Measurements from ENCODE around the gene BCL2. TPM values are rescaled to one million over a fixed set of nuclear protein-coding genes. Genes with fewer than 3 reads are reported as not detected.
A peak's percentile ranks its signal among the peaks of the same experiment; 100 is the strongest.

The BCL2 gene
- total RNA-seq, 1 experiment from 2014 or later = 2.6 TPM

- no peak for TF ChIP-seq RELA (CRISPR knock-in tag; IDR thresholded peaks at IDR 0.05; ENCODE audit: borderline replicate concordance)
Observed at GRCh38 chr18:63348508-63349136, 29.1 kb upstream of the BCL2 start (continued).

GRCh38 chr18:63346480-63347183, 27.1 kb upstream of the BCL2 start:
- CTCF ChIA-PET = no interaction called here
- H3K27ac Mint-ChIP-seq = peak overlapping the region; percentile 71; the same call in 1 of the 2 replicates

DNA sequence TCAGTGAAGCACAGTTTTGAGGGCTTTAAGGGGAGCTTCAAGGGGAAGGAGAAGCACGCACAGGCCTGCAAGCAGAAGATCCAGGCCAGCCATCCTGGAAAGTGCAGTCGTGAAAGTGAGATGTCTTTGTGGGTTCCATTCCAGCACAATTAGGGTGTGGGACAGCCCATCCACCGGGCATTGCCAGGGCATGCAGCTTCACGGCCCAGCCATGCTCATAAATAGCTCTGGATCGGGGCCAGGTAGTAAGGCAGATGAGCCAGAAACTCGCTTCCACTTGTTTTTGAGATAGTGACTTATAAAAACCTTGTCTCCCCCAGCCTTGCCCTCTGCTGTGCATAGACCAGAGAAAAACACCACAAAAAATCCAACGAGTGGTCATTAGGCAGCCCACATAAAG, 26.5 kb upstream of the BCL2 start:
- Mint-ChIP-seq H3K9me3 (no peaks in the 10 kb centered on the region), H3K27me3 (ENCODE audit: low read depth) (no peaks in the 10 kb centered on the region), H3K27ac (no peak overlapping the region), H3K4me3 (no peak overlapping the region), H3K36me3 (peaks cover 62% of the 10 kb centered on the region), H3K4me1 (peaks cover 4% of the 10 kb centered on the region)
- TF ChIP-seq, protein P1, sequence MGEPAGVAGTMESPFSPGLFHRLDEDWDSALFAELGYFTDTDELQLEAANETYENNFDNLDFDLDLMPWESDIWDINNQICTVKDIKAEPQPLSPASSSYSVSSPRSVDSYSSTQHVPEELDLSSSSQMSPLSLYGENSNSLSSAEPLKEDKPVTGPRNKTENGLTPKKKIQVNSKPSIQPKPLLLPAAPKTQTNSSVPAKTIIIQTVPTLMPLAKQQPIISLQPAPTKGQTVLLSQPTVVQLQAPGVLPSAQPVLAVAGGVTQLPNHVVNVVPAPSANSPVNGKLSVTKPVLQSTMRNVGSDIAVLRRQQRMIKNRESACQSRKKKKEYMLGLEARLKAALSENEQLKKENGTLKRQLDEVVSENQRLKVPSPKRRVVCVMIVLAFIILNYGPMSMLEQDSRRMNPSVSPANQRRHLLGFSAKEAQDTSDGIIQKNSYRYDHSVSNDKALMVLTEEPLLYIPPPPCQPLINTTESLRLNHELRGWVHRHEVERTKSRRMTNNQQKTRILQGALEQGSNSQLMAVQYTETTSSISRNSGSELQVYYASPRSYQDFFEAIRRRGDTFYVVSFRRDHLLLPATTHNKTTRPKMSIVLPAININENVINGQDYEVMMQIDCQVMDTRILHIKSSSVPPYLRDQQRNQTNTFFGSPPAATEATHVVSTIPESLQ (CRISPR knock-in tag; IDR thresholded peaks at IDR 0.05) = no peak
- no peak for TF ChIP-seq PRDM15 (CRISPR knock-in tag; IDR thresholded peaks at IDR 0.05)
- TF ChIP-seq SMAD3 (CRISPR knock-in tag; IDR thresholded peaks at IDR 0.05; ENCODE audit: borderline replicate concordance) = no peak
- TF ChIP-seq ZNF281 (CRISPR knock-in tag; IDR thresholded peaks at IDR 0.05) = no peak
- no peak for TF ChIP-seq MYBL2 (CRISPR knock-in tag; IDR thresholded peaks at IDR 0.05)
- no peak for TF ChIP-seq TEAD4 (CRISPR knock-in tag; IDR thresholded peaks at IDR 0.05)
- no peak for TF ChIP-seq KAT7 (CRISPR knock-in tag; IDR thresholded peaks at IDR 0.05; ENCODE audit: borderline replicate concordance)
- TF ChIP-seq ESRRA (CRISPR knock-in tag; IDR thresholded peaks at IDR 0.05; ENCODE audit: borderline replicate concordance) = no peak
- ChIA-PET CTCF (no interaction called here), POLR2A (interaction anchor here (0.7 kb wide), 1 partner anchor 208 kb away, joined by 3 read pairs; no protein-coding TSS in a partner anchor)
- DNase-seq (ENCODE audit: low spot score) (no peak), ATAC-seq (no peak)

More at GRCh38 chr18:63346480-63347183, 27.1 kb upstream of the BCL2 start:
- DNase-seq (ENCODE audit: low spot score) (no peak), ATAC-seq (no peak)
- Mint-ChIP-seq H3K4me3 (no peak overlapping the region), H3K36me3 (peaks cover 61% of the 10 kb centered on the region), H3K9me3 (no peaks in the 10 kb centered on the region), H3K27me3 (ENCODE audit: low read depth) (no peaks in the 10 kb centered on the region), H3K4me1 (no peaks in the 10 kb centered on the region)
- TF ChIP-seq ZNF281 (CRISPR knock-in tag; IDR thresholded peaks at IDR 0.05) = no peak
- TF ChIP-seq KAT7 (CRISPR knock-in tag; IDR thresholded peaks at IDR 0.05; ENCODE audit: borderline replicate concordance) = no peak
- no peak for TF ChIP-seq ZNF232 (CRISPR knock-in tag; IDR thresholded peaks at IDR 0.05)
- no peak for TF ChIP-seq NR1H2 (CRISPR knock-in tag; IDR thresholded peaks at IDR 0.05)
- TF ChIP-seq, protein P2, sequence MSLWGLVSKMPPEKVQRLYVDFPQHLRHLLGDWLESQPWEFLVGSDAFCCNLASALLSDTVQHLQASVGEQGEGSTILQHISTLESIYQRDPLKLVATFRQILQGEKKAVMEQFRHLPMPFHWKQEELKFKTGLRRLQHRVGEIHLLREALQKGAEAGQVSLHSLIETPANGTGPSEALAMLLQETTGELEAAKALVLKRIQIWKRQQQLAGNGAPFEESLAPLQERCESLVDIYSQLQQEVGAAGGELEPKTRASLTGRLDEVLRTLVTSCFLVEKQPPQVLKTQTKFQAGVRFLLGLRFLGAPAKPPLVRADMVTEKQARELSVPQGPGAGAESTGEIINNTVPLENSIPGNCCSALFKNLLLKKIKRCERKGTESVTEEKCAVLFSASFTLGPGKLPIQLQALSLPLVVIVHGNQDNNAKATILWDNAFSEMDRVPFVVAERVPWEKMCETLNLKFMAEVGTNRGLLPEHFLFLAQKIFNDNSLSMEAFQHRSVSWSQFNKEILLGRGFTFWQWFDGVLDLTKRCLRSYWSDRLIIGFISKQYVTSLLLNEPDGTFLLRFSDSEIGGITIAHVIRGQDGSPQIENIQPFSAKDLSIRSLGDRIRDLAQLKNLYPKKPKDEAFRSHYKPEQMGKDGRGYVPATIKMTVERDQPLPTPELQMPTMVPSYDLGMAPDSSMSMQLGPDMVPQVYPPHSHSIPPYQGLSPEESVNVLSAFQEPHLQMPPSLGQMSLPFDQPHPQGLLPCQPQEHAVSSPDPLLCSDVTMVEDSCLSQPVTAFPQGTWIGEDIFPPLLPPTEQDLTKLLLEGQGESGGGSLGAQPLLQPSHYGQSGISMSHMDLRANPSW (CRISPR knock-in tag; conservative IDR thresholded peaks at IDR 0.05; ENCODE audit: low read depth) = no peak
- POLR2A ChIA-PET = interaction anchor here (0.7 kb wide), 1 partner anchor 209 kb away, joined by 3 read pairs; no protein-coding TSS in a partner anchor
